ENCODE data around the gene PLCD3. TPM values are rescaled to one million over a fixed set of nuclear protein-coding genes. Genes with fewer than 3 reads are reported as not detected.

Gene PLCD3
- total and polyA plus RNA-seq, 12 donors: 5.8 to 246 (median 82.2) TPM

DNA sequence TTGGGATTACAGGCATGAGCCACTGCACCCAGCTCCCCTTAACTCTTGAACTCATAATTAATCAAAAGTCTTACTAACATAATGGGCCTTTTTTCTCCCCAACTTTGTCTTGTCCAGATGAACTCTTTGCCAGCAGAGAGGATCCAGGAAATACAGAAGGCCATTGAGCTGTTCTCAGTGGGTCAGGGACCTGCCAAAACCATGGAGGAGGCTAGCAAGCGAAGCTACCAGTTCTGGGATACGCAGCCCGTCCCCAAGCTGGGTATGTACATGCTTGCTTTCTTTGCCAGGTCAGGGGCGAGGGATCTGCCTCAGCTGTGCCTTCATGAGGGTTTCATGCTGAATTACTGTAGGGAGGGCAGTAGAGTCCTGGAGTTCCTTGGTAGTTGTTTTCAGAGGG lies 45.9 kb downstream of the PLCD3 start:
- TF ChIP-seq POLR2A (IDR thresholded peaks at IDR 0.05): no peak
- TF ChIP-seq, protein P1, sequence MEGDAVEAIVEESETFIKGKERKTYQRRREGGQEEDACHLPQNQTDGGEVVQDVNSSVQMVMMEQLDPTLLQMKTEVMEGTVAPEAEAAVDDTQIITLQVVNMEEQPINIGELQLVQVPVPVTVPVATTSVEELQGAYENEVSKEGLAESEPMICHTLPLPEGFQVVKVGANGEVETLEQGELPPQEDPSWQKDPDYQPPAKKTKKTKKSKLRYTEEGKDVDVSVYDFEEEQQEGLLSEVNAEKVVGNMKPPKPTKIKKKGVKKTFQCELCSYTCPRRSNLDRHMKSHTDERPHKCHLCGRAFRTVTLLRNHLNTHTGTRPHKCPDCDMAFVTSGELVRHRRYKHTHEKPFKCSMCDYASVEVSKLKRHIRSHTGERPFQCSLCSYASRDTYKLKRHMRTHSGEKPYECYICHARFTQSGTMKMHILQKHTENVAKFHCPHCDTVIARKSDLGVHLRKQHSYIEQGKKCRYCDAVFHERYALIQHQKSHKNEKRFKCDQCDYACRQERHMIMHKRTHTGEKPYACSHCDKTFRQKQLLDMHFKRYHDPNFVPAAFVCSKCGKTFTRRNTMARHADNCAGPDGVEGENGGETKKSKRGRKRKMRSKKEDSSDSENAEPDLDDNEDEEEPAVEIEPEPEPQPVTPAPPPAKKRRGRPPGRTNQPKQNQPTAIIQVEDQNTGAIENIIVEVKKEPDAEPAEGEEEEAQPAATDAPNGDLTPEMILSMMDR (IDR thresholded peaks at IDR 0.05): no peak
- Histone ChIP-seq H3K36me3 (replicated peaks in 1 of 2) (peaks cover 0 to 96% of the 10 kb centered on the region in 2 donors), H3K27ac (no peak overlapping the region), H3K4me3 (no peak overlapping the region), H3K27me3 (no peaks in the 10 kb centered on the region), H3K4me1 (replicated peaks in 1 of 2) (peaks cover 0 to 8% of the 10 kb centered on the region in 2 donors), H3K9me3 (replicated peaks in 1 of 3) (no peaks in the 10 kb centered on the region)
- intact Hi-C loops (cut with DNase I): no loop called here
- WGBS, 4 donors: 94 to 98% (median 97%) methylated on average over 3 to 4 of the region's 4 CpGs
- no peak for DNase-seq

DNA sequence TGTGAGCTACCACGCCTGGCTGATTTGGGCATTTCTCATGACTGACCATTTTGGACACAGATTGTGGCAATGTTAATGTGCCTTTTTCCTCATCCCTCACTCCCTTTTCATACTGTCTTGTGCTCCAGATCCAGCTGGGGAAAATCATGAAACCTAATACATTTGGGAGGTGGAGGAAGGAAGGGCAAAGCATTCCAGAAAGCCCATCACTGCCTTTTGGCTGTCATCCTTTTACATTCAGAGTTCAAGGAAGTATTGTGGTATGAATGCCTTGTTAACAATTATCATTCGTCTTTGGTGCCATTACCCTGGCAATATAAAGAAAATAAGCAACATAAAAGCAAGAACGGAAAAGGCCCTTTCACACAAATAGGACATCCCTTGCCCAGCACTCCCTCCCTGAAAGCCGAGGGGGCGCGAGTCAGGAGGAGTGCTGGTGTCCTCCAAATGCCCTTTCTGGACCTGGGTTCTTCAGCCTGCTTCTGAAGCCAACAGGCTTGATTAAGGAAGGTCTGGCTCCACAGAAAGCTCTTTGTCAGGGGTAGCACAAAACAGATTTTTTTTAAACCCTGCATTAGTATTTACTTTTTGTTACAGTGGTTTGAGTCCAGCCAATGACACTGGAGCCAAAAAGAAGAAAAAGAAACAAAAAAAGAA lies 51.1 kb downstream of the PLCD3 start:
- no peaks in the 10 kb centered on the region for H3K9me3 ChIP-seq (replicated peaks in 1 of 3)
- peaks cover 5 to 15% of the 10 kb centered on the region in 2 donors for H3K4me1 ChIP-seq (replicated peaks in 1 of 2)
- 86 to 93% (median 92%) methylated on average over 6 of the region's 6 CpGs for WGBS, 4 donors
- no peak for TF ChIP-seq POLR2A (IDR thresholded peaks at IDR 0.05)
- TF ChIP-seq, protein P1 (IDR thresholded peaks at IDR 0.05): no peak
- DNase-seq: no peak
- no peak overlapping the region for H3K27ac ChIP-seq
- no peak overlapping the region for H3K4me3 ChIP-seq
- intact Hi-C loops (cut with DNase I): no loop called here
- peaks cover 0 to 47% of the 10 kb centered on the region in 2 donors for H3K36me3 ChIP-seq (replicated peaks in 1 of 2)
- no peaks in the 10 kb centered on the region for H3K27me3 ChIP-seq

DNA sequence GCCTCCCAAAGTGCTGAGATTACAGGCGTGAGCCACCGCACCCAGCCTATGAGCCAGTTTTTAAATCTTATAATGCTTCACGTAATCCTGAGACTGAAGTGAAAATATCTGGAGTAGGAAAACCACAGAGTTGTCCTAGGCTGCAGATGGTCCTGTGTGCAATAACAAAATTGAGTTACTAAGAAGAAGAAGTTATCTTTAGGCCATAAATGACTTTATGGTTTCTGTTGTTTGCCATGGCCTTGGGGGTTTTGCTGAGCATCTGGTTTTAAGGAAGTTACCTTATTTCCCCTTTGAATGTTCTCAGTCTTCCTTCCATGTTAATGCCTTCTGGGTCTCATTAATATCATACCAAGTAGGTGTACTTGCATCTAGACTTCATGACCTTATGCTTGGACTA lies 54.7 kb downstream of the PLCD3 start:
- H3K9me3 ChIP-seq (replicated peaks in 1 of 3): no peaks in the 10 kb centered on the region
- no peak overlapping the region for H3K4me3 ChIP-seq
- H3K4me1 ChIP-seq (replicated peaks in 1 of 2): peaks cover 5 to 19% of the 10 kb centered on the region in 2 donors
- H3K27me3 ChIP-seq: no peaks in the 10 kb centered on the region
- DNase-seq: peak in 1 of 7 donors; percentile 8
- WGBS, 4 donors: 75 to 93% (median 84%) methylated on average over 3 of the region's 3 CpGs
- intact Hi-C loops (cut with DNase I): no loop called here
- H3K27ac ChIP-seq: no peak overlapping the region
- no peak for TF ChIP-seq POLR2A (IDR thresholded peaks at IDR 0.05)
- TF ChIP-seq, protein P1 (IDR thresholded peaks at IDR 0.05): no peak
- peaks cover 0 to 21% of the 10 kb centered on the region in 2 donors for H3K36me3 ChIP-seq (replicated peaks in 1 of 2)

DNA sequence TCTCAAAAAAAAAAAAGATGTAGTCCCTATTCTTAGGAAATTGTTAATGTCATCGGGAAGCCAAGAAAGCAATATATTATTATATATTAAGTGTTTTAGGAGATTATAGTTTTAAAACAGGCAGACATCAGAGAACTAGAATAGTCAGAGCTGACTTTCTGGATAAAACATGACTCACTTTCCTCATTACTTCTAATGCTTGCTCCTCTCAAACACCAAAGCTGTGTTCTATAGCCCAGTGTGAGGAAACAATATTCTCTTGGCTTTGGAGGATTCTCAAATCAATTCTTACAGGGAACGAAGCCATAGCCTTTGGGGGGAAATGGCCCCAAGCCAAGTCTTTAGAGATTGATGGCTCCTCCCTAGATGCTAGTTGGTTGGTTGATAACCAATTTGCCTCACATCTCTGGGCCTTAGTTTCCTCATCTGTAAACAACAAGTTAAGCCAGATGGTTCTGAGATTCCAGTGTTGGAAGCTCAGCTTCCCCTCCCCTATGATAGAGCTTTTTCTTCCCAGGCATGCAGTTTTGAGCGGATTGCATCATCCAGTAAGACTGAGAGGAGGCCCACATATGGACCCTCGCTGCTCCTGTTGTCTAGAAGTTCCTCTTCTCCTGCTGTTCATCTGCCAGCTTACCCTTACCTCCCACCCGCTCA lies 58.8 kb downstream of the PLCD3 start:
- TF ChIP-seq, protein P1 (IDR thresholded peaks at IDR 0.05): no peak
- TF ChIP-seq POLR2A (IDR thresholded peaks at IDR 0.05): no peak
- H3K27ac ChIP-seq: no peak overlapping the region
- WGBS, 4 donors: 73 to 86% (median 80%) methylated on average over 4 to 5 of the region's 5 CpGs
- H3K4me3 ChIP-seq: no peak overlapping the region
- no peaks in the 10 kb centered on the region for H3K27me3 ChIP-seq
- intact Hi-C loops (cut with DNase I): no loop called here
- DNase-seq: peak in 1 of 7 donors; percentile 8
- H3K36me3 ChIP-seq (replicated peaks in 1 of 2): peaks cover 0 to 19% of the 10 kb centered on the region in 2 donors
- H3K4me1 ChIP-seq (replicated peaks in 1 of 2): peaks cover 5 to 24% of the 10 kb centered on the region in 2 donors
- H3K9me3 ChIP-seq (replicated peaks in 1 of 3): no peaks in the 10 kb centered on the region

Measured in adrenal gland (tissue), 12 donors.